PC-9 (cell line): ENCODE measurements around the gene ADGRD2. TPM values are rescaled to one million over a fixed set of nuclear protein-coding genes. Genes with fewer than 3 reads are reported as not detected.

Source experiments
- BruUV-seq: library from RNA; stranded (reverse); fragments of 400-500 nt; replicated peaks from 2 replicates; lab custom pipeline; 2021; lab: Mats Ljungman, UMichigan
- CTCF ChIA-PET: fragments of 300-600 bp; sonication (Branson Sonifier 250); formaldehyde crosslinking; loops from one replicate; lab custom pipeline; 2022; ENCODE audit warnings: antibody characterized with exemption; lab: Charles Lee
- POLR2A ChIA-PET: fragments of 300-600 bp; sonication (Branson Sonifier 250); formaldehyde crosslinking; loops from one replicate; lab custom pipeline; 2022; ENCODE audit warnings: antibody characterized with exemption; ENCODE audit not compliant: unreplicated experiment; lab: Charles Lee
- DNase-seq, 2 experiments: peaks; one replicate each; pipeline versions ENCODE4 v3.0.0 to v3.0.0-alpha.2; 2015 to 2022; ENCODE audit warnings: mixed read lengths in 1 of 2
- H2AFZ ChIP-seq: fragments of 200-600 bp; sonication (generic); 2 replicates; pipeline ENCODE4 v1.8.1; 2017; ENCODE audit warnings: antibody characterized with exemption
- H3F3A ChIP-seq: fragments of 200-600 bp; sonication (generic); 2 replicates; pipeline ENCODE4 v1.8.1; 2017; ENCODE audit warnings: antibody characterized with exemption, mild to moderate bottlenecking, low read depth; ENCODE audit not compliant: insufficient read depth
- H3K27ac ChIP-seq: fragments of 200-600 bp; sonication (generic); 2 replicates; pipeline ENCODE4 v1.6.1; 2016; ENCODE audit warnings: mixed run types
- H3K27me3 ChIP-seq: fragments of 200-600 bp; sonication (generic); 2 replicates; pipeline ENCODE4 v1.6.1; 2016; ENCODE audit warnings: low read depth, mixed run types; ENCODE audit not compliant: insufficient read depth
- H3K36me3 ChIP-seq: fragments of 200-600 bp; sonication (generic); 2 replicates; pipeline ENCODE4 v1.6.1; 2016; ENCODE audit warnings: low read depth, mixed run types
- H3K4me1 ChIP-seq: fragments of 200-600 bp; sonication (generic); replicated peaks from 2 replicates; pipeline ENCODE4 v1.6.1; 2016; ENCODE audit warnings: mixed run types; ENCODE audit not compliant: insufficient read depth
- H3K4me2 ChIP-seq: fragments of 200-600 bp; sonication (generic); 2 replicates; pipeline ENCODE4 v1.6.1; 2017; ENCODE audit warnings: mixed run types
- H3K4me3 ChIP-seq: fragments of 200-600 bp; sonication (generic); 2 replicates; pipeline ENCODE4 v1.6.1; 2016; ENCODE audit warnings: mixed run types
- H3K79me2 ChIP-seq: fragments of 200-600 bp; sonication (generic); 2 replicates; pipeline ENCODE4 v1.6.1; 2017; ENCODE audit warnings: low read depth, mixed run types
- H3K9me2 ChIP-seq: fragments of 200-600 bp; sonication (generic); 2 replicates; pipeline ENCODE4 v1.8.1; 2017; ENCODE audit warnings: mild to moderate bottlenecking; ENCODE audit not compliant: insufficient read depth
- H3K9me3 ChIP-seq: fragments of 200-600 bp; sonication (generic); 2 replicates; pipeline ENCODE4 v1.8.1; 2016; ENCODE audit warnings: low read depth; ENCODE audit not compliant: insufficient read depth
- H4K20me1 ChIP-seq: fragments of 200-600 bp; sonication (generic); 2 replicates; pipeline ENCODE4 v1.8.1; 2017; ENCODE audit not compliant: insufficient read depth
- EZH2 ChIP-seq: fragments of 200-600 bp; sonication (generic); IDR thresholded peaks from 2 replicates; pipeline ENCODE4 v1.8.0; 2017; ENCODE audit warnings: antibody characterized with exemption, low read depth
- intact Hi-C: fragments of 100-400 bp; cut with micrococcal nuclease; formaldehyde crosslinking; loops from one replicate; pipeline ENCODE4 v1.10.0; 2022; ENCODE audit not compliant: unreplicated experiment
- total RNA-seq: library from RNA; stranded (reverse); gene quantifications from 2 replicates; pipeline ENCODE4 v1.2.3, GENCODE V29; 2021
- TF ChIP-seq, protein P1 (sequence below): fragments of 200-600 bp; sonication (generic); conservative IDR thresholded peaks from 2 replicates; pipeline ENCODE4 v1.6.1; 2017; ENCODE audit warnings: mixed run types, antibody characterized with exemption, mild to moderate bottlenecking, moderate library complexity

The ADGRD2 gene
- total RNA-seq, 1 experiment from 2014 or later = not detected

DNA sequence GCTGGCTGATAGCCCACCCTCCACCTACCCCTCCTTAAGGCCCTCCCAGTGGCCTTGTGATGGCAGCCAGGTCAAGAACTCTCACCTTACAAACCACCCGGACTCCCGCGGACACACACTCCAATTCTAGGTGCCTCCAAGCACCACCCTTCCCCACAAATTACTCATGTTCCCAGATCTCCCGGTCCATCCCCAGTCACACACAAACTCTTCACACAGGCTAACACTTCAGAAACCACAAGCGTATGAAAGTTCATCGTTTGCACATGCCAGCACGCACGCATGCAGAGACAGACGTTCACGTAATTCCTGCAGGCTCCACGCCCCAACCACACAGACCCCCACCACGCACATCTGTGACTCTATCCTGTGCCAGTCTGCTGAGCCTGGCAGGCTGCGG, 39.0 kb downstream of the ADGRD2 start:
- Histone ChIP-seq H3K27me3 (peaks cover 49% of the 10 kb centered on the region), H3K4me3 (no peak overlapping the region), H2AFZ (no peak overlapping the region), H3K4me1 (no peaks in the 10 kb centered on the region), H3K4me2 (no peak overlapping the region), H4K20me1 (no peaks in the 10 kb centered on the region), H3K27ac (no peak overlapping the region), H3F3A (no peaks in the 10 kb centered on the region), H3K79me2 (no peaks in the 10 kb centered on the region), H3K9me2 (no peaks in the 10 kb centered on the region), H3K9me3 (no peaks in the 10 kb centered on the region), H3K36me3 (no peaks in the 10 kb centered on the region)
- CTCF ChIA-PET = no interaction called here
- TF ChIP-seq, protein P1, sequence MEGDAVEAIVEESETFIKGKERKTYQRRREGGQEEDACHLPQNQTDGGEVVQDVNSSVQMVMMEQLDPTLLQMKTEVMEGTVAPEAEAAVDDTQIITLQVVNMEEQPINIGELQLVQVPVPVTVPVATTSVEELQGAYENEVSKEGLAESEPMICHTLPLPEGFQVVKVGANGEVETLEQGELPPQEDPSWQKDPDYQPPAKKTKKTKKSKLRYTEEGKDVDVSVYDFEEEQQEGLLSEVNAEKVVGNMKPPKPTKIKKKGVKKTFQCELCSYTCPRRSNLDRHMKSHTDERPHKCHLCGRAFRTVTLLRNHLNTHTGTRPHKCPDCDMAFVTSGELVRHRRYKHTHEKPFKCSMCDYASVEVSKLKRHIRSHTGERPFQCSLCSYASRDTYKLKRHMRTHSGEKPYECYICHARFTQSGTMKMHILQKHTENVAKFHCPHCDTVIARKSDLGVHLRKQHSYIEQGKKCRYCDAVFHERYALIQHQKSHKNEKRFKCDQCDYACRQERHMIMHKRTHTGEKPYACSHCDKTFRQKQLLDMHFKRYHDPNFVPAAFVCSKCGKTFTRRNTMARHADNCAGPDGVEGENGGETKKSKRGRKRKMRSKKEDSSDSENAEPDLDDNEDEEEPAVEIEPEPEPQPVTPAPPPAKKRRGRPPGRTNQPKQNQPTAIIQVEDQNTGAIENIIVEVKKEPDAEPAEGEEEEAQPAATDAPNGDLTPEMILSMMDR = no peak
- no peak for TF ChIP-seq EZH2
- DNase-seq = no peak
- intact Hi-C loops = no loop called here
- POLR2A ChIA-PET = no interaction called here
- BruUV-seq = no TSS peak

DNA sequence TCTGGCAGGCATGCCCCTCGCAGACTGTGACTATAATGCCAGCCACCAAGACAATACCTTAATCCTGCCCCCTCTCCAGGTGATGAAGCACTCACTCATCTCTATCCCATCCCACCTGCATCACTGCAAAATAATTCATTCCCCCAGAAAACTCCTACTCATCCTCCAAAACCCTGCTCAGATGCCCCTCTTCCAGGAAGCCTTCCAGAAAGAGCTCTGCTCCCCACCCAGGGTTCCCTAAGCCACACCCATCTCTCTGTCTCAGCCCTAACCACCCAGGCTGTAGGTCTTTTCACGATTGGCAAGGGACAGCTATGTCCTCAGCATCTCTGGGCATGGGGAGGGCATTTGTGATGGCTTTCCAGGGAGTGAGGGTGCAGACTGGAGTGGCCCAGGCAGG, 39.8 kb downstream of the ADGRD2 start:
- BruUV-seq = no TSS peak
- Histone ChIP-seq H2AFZ (no peak overlapping the region), H3K4me2 (no peak overlapping the region), H3K9me3 (no peaks in the 10 kb centered on the region), H4K20me1 (no peaks in the 10 kb centered on the region), H3K79me2 (no peaks in the 10 kb centered on the region), H3K9me2 (no peaks in the 10 kb centered on the region), H3K4me1 (no peaks in the 10 kb centered on the region), H3K36me3 (no peaks in the 10 kb centered on the region), H3K27ac (no peak overlapping the region), H3K27me3 (peaks cover 52% of the 10 kb centered on the region), H3F3A (no peaks in the 10 kb centered on the region), H3K4me3 (no peak overlapping the region)
- CTCF ChIA-PET = no interaction called here
- intact Hi-C loops = no loop called here
- POLR2A ChIA-PET = no interaction called here
- TF ChIP-seq, protein P1 = no peak
- TF ChIP-seq EZH2 = no peak
- DNase-seq = no peak

DNA sequence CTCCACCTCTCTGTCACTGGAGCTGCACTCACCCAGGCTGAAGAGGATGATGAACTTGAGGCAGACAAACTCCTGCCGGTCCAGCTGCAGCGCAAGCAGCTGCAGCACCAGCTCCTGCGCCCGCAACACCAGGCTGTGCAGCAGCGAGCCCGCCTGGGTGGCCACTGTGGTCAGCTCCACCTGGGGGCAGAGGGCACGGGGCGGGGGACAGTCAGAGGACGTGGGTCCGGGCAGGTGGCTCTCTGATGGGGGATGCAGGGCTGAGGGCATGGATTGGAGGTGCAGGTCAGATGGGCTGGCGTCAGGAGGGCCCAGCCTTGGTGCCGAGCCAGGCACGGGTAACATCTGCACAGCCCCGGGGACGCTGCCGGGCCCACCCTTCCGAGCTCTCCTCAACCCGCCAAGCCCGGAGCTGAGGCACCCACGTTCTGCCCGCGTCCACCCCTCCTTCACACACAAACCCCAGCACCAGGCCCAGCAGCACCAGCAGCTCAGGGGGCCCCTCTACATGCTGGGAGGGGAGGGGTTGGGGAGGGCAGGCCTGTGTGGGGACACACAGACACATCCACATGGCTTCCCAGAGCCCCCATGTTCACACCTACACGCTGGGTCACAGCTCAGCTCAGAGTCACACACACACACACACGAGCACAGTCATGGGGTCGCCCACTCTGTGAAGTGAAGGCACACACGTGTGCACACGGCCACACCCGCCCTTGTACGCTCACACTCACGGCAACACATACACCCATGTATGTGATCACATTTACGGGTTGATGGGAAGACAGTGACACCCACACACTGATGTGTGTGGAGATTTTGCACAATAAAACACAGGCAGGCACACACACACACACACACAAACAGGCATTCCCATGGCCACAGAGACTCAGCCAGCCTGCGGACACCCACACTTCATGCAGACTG, 41.1 kb downstream of the ADGRD2 start:
- Histone ChIP-seq H3K79me2 (no peaks in the 10 kb centered on the region), H3F3A (no peaks in the 10 kb centered on the region), H3K9me2 (no peaks in the 10 kb centered on the region), H3K4me3 (no peak overlapping the region), H3K27ac (no peak overlapping the region), H2AFZ (no peak overlapping the region), H3K4me2 (no peak overlapping the region), H3K27me3 (peaks cover 41% of the 10 kb centered on the region), H4K20me1 (no peaks in the 10 kb centered on the region), H3K9me3 (no peaks in the 10 kb centered on the region), H3K36me3 (no peaks in the 10 kb centered on the region), H3K4me1 (no peaks in the 10 kb centered on the region)
- TF ChIP-seq, protein P1 = no peak
- TF ChIP-seq EZH2 = no peak
- no peak for DNase-seq
- POLR2A ChIA-PET = no interaction called here
- CTCF ChIA-PET = interaction anchor here (0.7 kb wide), 1 partner anchor 33 kb away, joined by 4 read pairs; no protein-coding TSS in a partner anchor
- no TSS peak for BruUV-seq
- intact Hi-C loops = no loop called here
